T follicular helper cell (primary cell): Measurements from ENCODE around the gene ZNF302.
"Not testable (repeated sequence)": the region's sequence is repeated elsewhere in the genome, so short reads cannot be mapped to it uniquely, and the experiment has no call there.

Source experiments
- DNase-seq: peaks from one replicate; pipeline ENCODE4 v3.0.0-alpha.2; 2020; ENCODE audit warnings: low read depth
- total RNA-seq, 2 experiments: gene quantifications; one replicate each; lab custom pipeline; 2026; lab: John Stamatoyannopoulos, UW

Gene ZNF302
- 36.9 to 63.5 reads per million in 2 experiments for total RNA-seq

- peak; percentile 85 for DNase-seq
These were observed at the start of gene ZNF302 for GRCh38 chr19:34677386-34678084. Gene ZNF302 (plus strand): TSS chr19:34677678. CDS start chr19:34678805, 1,127 bp downstream.

GRCh38 chr19:34633802-34634201, 43.7 kb upstream of the ZNF302 start:
- DNase-seq: no peak

- DNase-seq: peak; percentile 45
These were observed 37.9 kb upstream of the ZNF302 start for GRCh38 chr19:34639491-34640085.

GRCh38 chr19:34642241-34642640, 35.2 kb upstream of the ZNF302 start:
- DNase-seq: no peak

GRCh38 chr19:34644991-34645461, 32.5 kb upstream of the ZNF302 start:
- DNase-seq: no peak

- no peak for DNase-seq
These were observed 31.9 kb upstream of the ZNF302 start for GRCh38 chr19:34645551-34645950.

- no peak for DNase-seq
These were observed 27.5 kb upstream of the ZNF302 start for GRCh38 chr19:34649886-34650543.

GRCh38 chr19:34651747-34652146, 25.7 kb upstream of the ZNF302 start:
- no peak for DNase-seq

GRCh38 chr19:34654796-34655195, 22.7 kb upstream of the ZNF302 start:
- no peak for DNase-seq

- DNase-seq: no peak
These were observed 21.8 kb upstream of the ZNF302 start for GRCh38 chr19:34655651-34656050.

GRCh38 chr19:34661357-34661756, 16.1 kb upstream of the ZNF302 start:
- DNase-seq: no peak

- peak; percentile 27 for DNase-seq
These were observed 14.6 kb upstream of the ZNF302 start for GRCh38 chr19:34662919-34663318.

- no peak for DNase-seq
These were observed 13.3 kb upstream of the ZNF302 start for GRCh38 chr19:34664168-34664567.

- no peak for DNase-seq
These were observed 12.6 kb upstream of the ZNF302 start for GRCh38 chr19:34664870-34665269.

GRCh38 chr19:34665275-34665674, 12.2 kb upstream of the ZNF302 start:
- DNase-seq: not testable (repeated sequence)

GRCh38 chr19:34666200-34666957, 11.1 kb upstream of the ZNF302 start:
- DNase-seq: no peak

- no peak for DNase-seq
These were observed 10.6 kb upstream of the ZNF302 start for GRCh38 chr19:34666958-34667265.

- DNase-seq: no peak
These were observed 10.0 kb upstream of the ZNF302 start for GRCh38 chr19:34667349-34668076.

GRCh38 chr19:34668077-34668689, 9.3 kb upstream of the ZNF302 start:
- DNase-seq: not testable (repeated sequence)

GRCh38 chr19:34668690-34669089, 8.8 kb upstream of the ZNF302 start:
- DNase-seq: not testable (repeated sequence)

- DNase-seq: no peak
These were observed 8.2 kb upstream of the ZNF302 start for GRCh38 chr19:34669305-34669704.
